Karpas-422 (cell line): Measurements from ENCODE around the gene DYSF. TPM values are rescaled to one million over a fixed set of nuclear protein-coding genes. Genes with fewer than 3 reads are reported as not detected.

Source experiments
- DNase-seq: peaks from one replicate; pipeline ENCODE4 v3.0.0-alpha.2; 2015
- H2AFZ ChIP-seq: fragments of 200-600 bp; sonication (generic); 2 replicates; pipeline ENCODE4 v1.6.1; 2014; ENCODE audit warnings: antibody characterized with exemption, low read length, mixed read lengths
- H3K27ac ChIP-seq: fragments of 200-600 bp; sonication (generic); 2 replicates; pipeline ENCODE4 v1.5.1; 2014; ENCODE audit warnings: mild to moderate bottlenecking, low read length, moderate library complexity
- H3K27me3 ChIP-seq: fragments of 200-600 bp; sonication (generic); 2 replicates; pipeline ENCODE4 v1.6.1; 2014; ENCODE audit warnings: low read length, mixed read lengths
- H3K36me3 ChIP-seq: fragments of 200-600 bp; sonication (generic); 2 replicates; pipeline ENCODE4 v1.6.1; 2014; ENCODE audit warnings: low read length, mixed read lengths; ENCODE audit not compliant: insufficient read depth
- H3K4me1 ChIP-seq: fragments of 200-600 bp; sonication (generic); 2 replicates; pipeline ENCODE4 v1.6.1; 2014; ENCODE audit warnings: mild to moderate bottlenecking, low read length, mixed read lengths
- H3K4me2 ChIP-seq: fragments of 200-600 bp; sonication (generic); 2 replicates; pipeline ENCODE4 v1.6.1; 2014; ENCODE audit warnings: low read length, low read depth, mild to moderate bottlenecking; ENCODE audit not compliant: poor library complexity, severe bottlenecking
- H3K4me3 ChIP-seq: fragments of 200-600 bp; sonication (generic); 2 replicates; pipeline ENCODE4 v1.5.1; 2014; ENCODE audit warnings: mild to moderate bottlenecking, antibody characterized with exemption, low read length, mixed read lengths
- H3K79me2 ChIP-seq: fragments of 200-600 bp; sonication (generic); 2 replicates; pipeline ENCODE4 v1.6.1; 2014; ENCODE audit warnings: mild to moderate bottlenecking, low read length, mixed read lengths
- H3K9ac ChIP-seq: fragments of 200-600 bp; sonication (generic); 2 replicates; pipeline ENCODE4 v1.6.0; 2014; ENCODE audit warnings: low read length
- H3K9me2 ChIP-seq: fragments of 200-600 bp; sonication (generic), shearing (Covaris generic); replicated peaks from 2 replicates; pipeline ENCODE4 v1.6.0; 2014; ENCODE audit warnings: mild to moderate bottlenecking, low read length, moderate library complexity; ENCODE audit not compliant: insufficient read depth
- H3K9me3 ChIP-seq: fragments of 300-700, 200-600 bp; sonication (generic); 2 replicates; pipeline ENCODE4 v1.6.1; 2014; ENCODE audit warnings: low read length, mixed read lengths
- H4K20me1 ChIP-seq: fragments of 200-600 bp; sonication (generic); 2 replicates; pipeline ENCODE4 v1.6.1; 2014; ENCODE audit warnings: mild to moderate bottlenecking, antibody characterized with exemption, low read length, low read depth; ENCODE audit not compliant: insufficient read depth
- total RNA-seq: library from RNA; depleted of rRNA; stranded (reverse); fragments of >200 nt; shearing (Covaris generic); gene quantifications from 2 replicates; pipeline ENCODE4 v1.2.3, GENCODE V29; 2014; ENCODE audit warnings: low replicate concordance

The DYSF gene
- total RNA-seq, 1 experiment from 2014 or later: not detected

DNA sequence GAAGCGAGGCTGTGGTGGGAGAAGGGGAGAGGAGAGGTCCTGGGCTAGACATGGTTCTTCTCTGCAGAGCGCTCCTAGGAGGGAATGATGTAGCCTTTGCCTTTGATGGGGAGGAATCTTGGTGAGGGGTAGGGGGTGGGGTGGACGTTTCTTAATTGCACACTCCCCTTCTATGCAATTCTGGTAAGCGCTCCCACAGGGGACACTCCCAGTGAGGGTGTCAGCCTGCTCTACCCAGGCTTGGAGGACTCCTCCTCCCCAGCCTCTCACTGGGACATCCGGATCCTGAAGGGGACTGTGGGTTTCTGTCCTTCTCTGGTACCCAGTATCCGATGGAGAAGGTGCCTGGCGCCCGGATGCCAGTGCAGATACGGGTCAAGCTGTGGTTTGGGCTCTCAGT lies 114.3 kb downstream of the DYSF start:
- no peaks in the 10 kb centered on the region for H3K4me1 ChIP-seq
- no peaks in the 10 kb centered on the region for H4K20me1 ChIP-seq
- H3K27ac ChIP-seq: no peak overlapping the region
- no peak overlapping the region for H3K9ac ChIP-seq
- no peak for DNase-seq
- H3K9me3 ChIP-seq: peaks cover 19% of the 10 kb centered on the region
- no peaks in the 10 kb centered on the region for H3K9me2 ChIP-seq
- H3K36me3 ChIP-seq: no peaks in the 10 kb centered on the region
- no peak overlapping the region for H3K4me2 ChIP-seq
- H2AFZ ChIP-seq: no peak overlapping the region
- no peaks in the 10 kb centered on the region for H3K27me3 ChIP-seq
- no peak overlapping the region for H3K4me3 ChIP-seq
- H3K79me2 ChIP-seq: no peaks in the 10 kb centered on the region

DNA sequence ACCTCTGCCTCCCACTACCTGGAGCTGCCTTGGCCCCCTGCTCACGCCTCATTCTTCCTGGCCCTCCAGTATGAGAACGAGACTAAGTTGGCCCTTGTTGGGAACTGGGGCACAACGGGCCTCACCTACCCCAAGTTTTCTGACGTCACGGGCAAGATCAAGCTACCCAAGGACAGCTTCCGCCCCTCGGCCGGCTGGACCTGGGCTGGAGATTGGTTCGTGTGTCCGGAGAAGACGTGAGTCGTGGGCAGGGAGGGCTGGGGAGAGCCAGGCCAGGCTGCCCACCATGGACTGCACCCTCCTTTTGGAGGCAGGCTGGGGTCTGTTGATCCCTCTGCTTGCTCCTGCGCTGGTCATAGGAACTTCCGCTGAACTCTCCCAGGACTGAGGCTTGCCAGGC lies 114.7 kb downstream of the DYSF start:
- Histone ChIP-seq H3K4me2 (no peak overlapping the region), H3K27me3 (no peaks in the 10 kb centered on the region), H3K9me3 (peaks cover 19% of the 10 kb centered on the region), H3K27ac (no peak overlapping the region), H3K9me2 (no peaks in the 10 kb centered on the region), H4K20me1 (no peaks in the 10 kb centered on the region), H3K36me3 (no peaks in the 10 kb centered on the region), H3K4me1 (no peaks in the 10 kb centered on the region), H3K4me3 (no peak overlapping the region), H3K79me2 (no peaks in the 10 kb centered on the region), H3K9ac (no peak overlapping the region), H2AFZ (no peak overlapping the region)
- no peak for DNase-seq

GRCh38 chr2:71570511-71570910 lies 117.2 kb downstream of the DYSF start:
- H2AFZ ChIP-seq: no peak overlapping the region
- no peak for DNase-seq
- H3K4me1 ChIP-seq: no peaks in the 10 kb centered on the region
- no peak overlapping the region for H3K4me2 ChIP-seq
- no peaks in the 10 kb centered on the region for H3K27me3 ChIP-seq
- H3K36me3 ChIP-seq: no peaks in the 10 kb centered on the region
- no peak overlapping the region for H3K4me3 ChIP-seq
- no peaks in the 10 kb centered on the region for H3K9me2 ChIP-seq
- peaks cover 19% of the 10 kb centered on the region for H3K9me3 ChIP-seq
- H3K9ac ChIP-seq: no peak overlapping the region
- no peaks in the 10 kb centered on the region for H4K20me1 ChIP-seq
- no peaks in the 10 kb centered on the region for H3K79me2 ChIP-seq
- H3K27ac ChIP-seq: no peak overlapping the region

DNA sequence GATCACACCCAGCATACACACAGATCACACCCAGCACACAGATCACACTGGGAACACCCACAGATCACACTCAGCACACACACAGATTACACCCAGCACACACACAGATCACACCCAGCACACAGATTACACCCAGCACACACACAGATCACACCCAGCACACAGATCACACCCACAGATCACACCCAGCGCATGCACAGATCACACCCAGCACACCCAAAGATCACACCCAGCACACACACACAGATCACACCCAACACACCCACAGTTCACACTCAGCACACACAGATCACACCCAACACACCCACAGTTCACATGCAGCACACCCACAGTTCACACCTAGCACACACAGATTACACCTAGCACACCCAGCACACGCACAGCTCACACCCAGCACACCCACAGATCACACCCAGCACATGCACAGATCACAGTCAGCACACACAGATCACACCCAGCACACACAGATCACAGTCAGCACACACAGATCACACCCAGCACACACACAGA lies 117.6 kb downstream of the DYSF start:
- Histone ChIP-seq H3K79me2 (no peaks in the 10 kb centered on the region), H2AFZ (no peak overlapping the region), H3K9me3 (peaks cover 19% of the 10 kb centered on the region), H3K4me2 (no peak overlapping the region), H3K36me3 (no peaks in the 10 kb centered on the region), H3K27ac (no peak overlapping the region), H3K27me3 (no peaks in the 10 kb centered on the region), H3K4me3 (no peak overlapping the region), H3K4me1 (no peaks in the 10 kb centered on the region), H3K9ac (no peak overlapping the region), H4K20me1 (no peaks in the 10 kb centered on the region), H3K9me2 (no peaks in the 10 kb centered on the region)
- no peak for DNase-seq

- no peak overlapping the region for H3K9ac ChIP-seq
- no peak overlapping the region for H2AFZ ChIP-seq
- DNase-seq: no peak
- no peaks in the 10 kb centered on the region for H3K79me2 ChIP-seq
- H3K27ac ChIP-seq: no peak overlapping the region
- H3K4me1 ChIP-seq: no peaks in the 10 kb centered on the region
- no peaks in the 10 kb centered on the region for H4K20me1 ChIP-seq
- H3K36me3 ChIP-seq: no peaks in the 10 kb centered on the region
- H3K4me2 ChIP-seq: no peak overlapping the region
- H3K9me2 ChIP-seq: no peaks in the 10 kb centered on the region
- no peak overlapping the region for H3K4me3 ChIP-seq
- peaks cover 19% of the 10 kb centered on the region for H3K9me3 ChIP-seq
- no peaks in the 10 kb centered on the region for H3K27me3 ChIP-seq
Measured at GRCh38 chr2:71571945-71572344, 118.6 kb downstream of the DYSF start.

GRCh38 chr2:71575966-71576365 lies 122.6 kb downstream of the DYSF start:
- H3K4me3 ChIP-seq: no peak overlapping the region
- no peak overlapping the region for H2AFZ ChIP-seq
- no peak overlapping the region for H3K4me2 ChIP-seq
- H4K20me1 ChIP-seq: no peaks in the 10 kb centered on the region
- no peak overlapping the region for H3K9ac ChIP-seq
- no peaks in the 10 kb centered on the region for H3K9me2 ChIP-seq
- no peaks in the 10 kb centered on the region for H3K4me1 ChIP-seq
- no peaks in the 10 kb centered on the region for H3K79me2 ChIP-seq
- DNase-seq: no peak
- H3K36me3 ChIP-seq: no peaks in the 10 kb centered on the region
- no peaks in the 10 kb centered on the region; the same call in 1 of the 2 replicates for H3K27me3 ChIP-seq
- no peak overlapping the region for H3K27ac ChIP-seq
- peaks cover 13% of the 10 kb centered on the region for H3K9me3 ChIP-seq

DNA sequence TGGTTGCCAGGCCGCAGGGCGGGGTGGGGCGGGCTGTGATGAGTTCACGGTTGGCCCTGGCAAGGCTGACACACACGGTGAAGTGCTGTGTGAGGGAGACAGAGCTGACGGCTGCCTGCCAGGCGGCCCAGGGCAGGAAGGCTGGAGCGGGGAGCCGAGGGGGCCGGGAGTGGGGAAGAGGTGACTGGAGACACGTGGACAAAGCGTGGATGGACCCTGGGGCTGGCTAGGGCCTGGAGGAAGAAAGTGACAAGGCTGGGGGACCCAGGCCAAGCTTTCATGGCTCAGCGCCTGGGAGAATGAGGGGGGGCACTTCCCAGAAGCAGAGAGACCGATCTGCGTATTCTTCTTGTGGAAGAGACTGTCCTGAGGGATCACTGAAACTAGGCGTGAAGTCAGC lies 123.2 kb downstream of the DYSF start:
- Histone ChIP-seq H4K20me1 (no peaks in the 10 kb centered on the region), H3K9me2 (no peaks in the 10 kb centered on the region), H3K79me2 (no peaks in the 10 kb centered on the region)

GRCh38 chr2:71577209-71577608 lies 123.8 kb downstream of the DYSF start:
- H4K20me1 ChIP-seq: no peaks in the 10 kb centered on the region
- no peak overlapping the region for H2AFZ ChIP-seq
- no peak overlapping the region for H3K27ac ChIP-seq
- no peak overlapping the region for H3K4me3 ChIP-seq
- H3K36me3 ChIP-seq: no peaks in the 10 kb centered on the region
- no peaks in the 10 kb centered on the region; the same call in 1 of the 2 replicates for H3K27me3 ChIP-seq
- H3K79me2 ChIP-seq: no peaks in the 10 kb centered on the region
- no peaks in the 10 kb centered on the region for H3K9me2 ChIP-seq
- H3K9me3 ChIP-seq: peaks cover under 1% of the 10 kb centered on the region; the same call in 1 of the 2 replicates
- no peak overlapping the region for H3K4me2 ChIP-seq
- no peak for DNase-seq
- H3K9ac ChIP-seq: no peak overlapping the region
- no peaks in the 10 kb centered on the region for H3K4me1 ChIP-seq

More for the DNA sequence above, 123.2 kb downstream of the DYSF start:
- no peaks in the 10 kb centered on the region for H3K4me1 ChIP-seq
- H2AFZ ChIP-seq: no peak overlapping the region
- peaks cover 7% of the 10 kb centered on the region; the same call in 1 of the 2 replicates for H3K9me3 ChIP-seq
- H3K9ac ChIP-seq: no peak overlapping the region
- no peaks in the 10 kb centered on the region; the same call in 1 of the 2 replicates for H3K27me3 ChIP-seq
- no peaks in the 10 kb centered on the region for H3K36me3 ChIP-seq
- H3K27ac ChIP-seq: no peak overlapping the region
- no peak overlapping the region for H3K4me3 ChIP-seq
- no peak for DNase-seq
- no peak overlapping the region for H3K4me2 ChIP-seq
